GM19239 (cell line): Measurements from ENCODE around the gene TMEM212.

Source experiments
- DNase-seq: peaks from one replicate; pipeline ENCODE4 v3.0.0; 2011; ENCODE audit warnings: low spot score; ENCODE audit not compliant: insufficient read length
- FAIRE-seq: peaks from 2 replicates; lab custom pipeline; 2011; peaks lifted over from hg19 to GRCh38; lab: Jason Lieb, UNC

The TMEM212 gene

GRCh38 chr3:171842864-171843518, at the start of gene TMEM212:
Gene TMEM212 (plus strand): TSS chr3:171843349. CDS start chr3:171843384, 35 bp downstream.
- FAIRE-seq: no peak

GRCh38 chr3:171796625-171797264, 46.4 kb upstream of the TMEM212 start:
- FAIRE-seq: no peak
- no peak for DNase-seq

More at GRCh38 chr3:171842864-171843518, at the start of gene TMEM212:
- DNase-seq: no peak

- DNase-seq (no peak), FAIRE-seq (peak; percentile 56)
These were observed 45.9 kb upstream of the TMEM212 start for GRCh38 chr3:171797265-171797679.

GRCh38 chr3:171797873-171798272, 45.3 kb upstream of the TMEM212 start:
- no peak for DNase-seq
- FAIRE-seq: no peak

- DNase-seq (no peak), FAIRE-seq (no peak)
These were observed 43.6 kb upstream of the TMEM212 start for GRCh38 chr3:171799501-171799900.

- peak; percentile 28 for FAIRE-seq
- DNase-seq: no peak
These were observed 41.2 kb upstream of the TMEM212 start for GRCh38 chr3:171801738-171802589.

- FAIRE-seq (peak; percentile 45), DNase-seq (no peak)
These were observed 40.6 kb upstream of the TMEM212 start for GRCh38 chr3:171802590-171802956.

- no peak for FAIRE-seq
- no peak for DNase-seq
These were observed 40.1 kb upstream of the TMEM212 start for GRCh38 chr3:171803044-171803443.

- DNase-seq (no peak), FAIRE-seq (no peak)
These were observed 38.3 kb upstream of the TMEM212 start for GRCh38 chr3:171804618-171805389.

- no peak for DNase-seq
- no peak for FAIRE-seq
These were observed 37.5 kb upstream of the TMEM212 start for GRCh38 chr3:171805687-171806086.

- FAIRE-seq (no peak), DNase-seq (no peak)
These were observed 36.7 kb upstream of the TMEM212 start for GRCh38 chr3:171806200-171807128.

- no peak for FAIRE-seq
These were observed 35.9 kb upstream of the TMEM212 start for GRCh38 chr3:171807129-171807675.

GRCh38 chr3:171807806-171808205, 35.3 kb upstream of the TMEM212 start:
- FAIRE-seq: no peak
- DNase-seq: no peak

More at GRCh38 chr3:171807129-171807675, 35.9 kb upstream of the TMEM212 start:
- no peak for DNase-seq

GRCh38 chr3:171809611-171809860, 33.6 kb upstream of the TMEM212 start:
- DNase-seq (no peak), FAIRE-seq (no peak)

GRCh38 chr3:171809861-171810628, 33.1 kb upstream of the TMEM212 start, which contains the start of gene PLD1:
Gene PLD1 (minus strand): TSS chr3:171810483. CDS start chr3:171738051, 72,432 bp downstream.
- peak; percentile 74 for FAIRE-seq

GRCh38 chr3:171810629-171811294, 32.4 kb upstream of the TMEM212 start:
- FAIRE-seq (no peak), DNase-seq (no peak)

More at GRCh38 chr3:171809861-171810628, 33.1 kb upstream of the TMEM212 start, which contains the start of gene PLD1:
- DNase-seq: peak; percentile 29

- DNase-seq: no peak
- FAIRE-seq: no peak
These were observed 31.7 kb upstream of the TMEM212 start for GRCh38 chr3:171811295-171811912.
